Measurements from ENCODE around the gene ALPK1.

DNA sequence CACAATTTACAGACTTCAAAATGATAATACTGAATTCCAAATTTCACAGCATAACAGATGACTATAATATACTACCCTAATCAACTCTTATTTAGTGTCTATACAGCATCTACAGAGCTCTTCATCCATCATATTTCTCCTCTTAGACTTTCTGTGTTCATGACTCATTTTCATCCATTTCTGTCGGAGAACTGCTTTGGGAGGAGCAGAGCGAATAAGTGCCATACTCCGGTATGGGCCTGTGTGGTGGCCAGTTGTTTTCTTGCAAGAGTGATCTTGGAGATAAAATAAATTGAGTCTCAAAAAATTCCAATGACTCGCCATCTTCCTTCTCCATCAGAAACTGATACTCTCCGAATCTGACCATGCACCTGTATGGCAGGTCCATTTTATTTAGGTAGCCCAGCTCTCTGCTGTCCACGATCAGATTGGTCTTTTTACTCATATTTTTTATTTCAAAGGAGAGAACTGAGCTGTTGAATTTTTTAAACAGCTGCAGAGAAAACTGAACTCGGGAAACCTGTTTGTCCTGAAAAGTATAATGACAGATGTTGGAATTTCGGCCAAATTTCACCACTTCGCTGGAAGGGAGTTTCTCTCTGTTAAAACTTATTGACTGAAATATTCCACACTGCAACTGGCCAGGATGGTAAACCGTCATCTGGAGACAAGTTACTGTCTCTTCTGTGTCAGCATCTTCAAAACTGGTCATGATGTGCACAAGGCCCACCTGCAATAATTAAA, 19.3 kb upstream of the ALPK1 start:
- TF ChIP-seq CTCF (conservative IDR thresholded peaks at IDR 0.05; ENCODE audit: low read length) (no peak), EZH2phosphoT487 (IDR thresholded peaks at IDR 0.05; ENCODE audit: borderline replicate concordance, low read depth, low read length) (no peak)
